Right renal pelvis (tissue), 4 donors: ENCODE data around the gene SCN7A. TPM values are rescaled to one million over a fixed set of nuclear protein-coding genes. Genes with fewer than 3 reads are reported as not detected.
"Not testable (repeated sequence)": the region's sequence is repeated elsewhere in the genome, so short reads cannot be mapped to it uniquely, and the experiment has no call there.

Experiments
- DNase-seq, 4 donors: peaks; one replicate each; pipeline ENCODE4 v3.0.0-alpha.2; 2013; ENCODE audit warnings: low read depth in 4 of 4, low spot score in 3 of 4, missing footprints in 1 of 4
- polyA plus RNA-seq, 4 donors: library from polyadenylated mRNA; unstranded; fragments of 120-200 nt; gene quantifications; one replicate each; pipeline ENCODE4 v1.2.1, GENCODE V29; 2013; ENCODE audit not compliant: insufficient read length in 4 of 4

The SCN7A gene
- polyA plus RNA-seq, 4 donors: 10.7 to 14.5 (median 13.2) TPM

- DNase-seq: not testable (repeated sequence)
These were observed 38.2 kb downstream of the SCN7A start for GRCh38 chr2:166455823-166456222.

GRCh38 chr2:166454006-166454595 is 39.9 kb downstream of the SCN7A start:
- no peak for DNase-seq

GRCh38 chr2:166451468-166451867 is 42.6 kb downstream of the SCN7A start:
- no peak for DNase-seq

GRCh38 chr2:166449439-166449838 is 44.6 kb downstream of the SCN7A start:
- DNase-seq: no peak

- no peak for DNase-seq
These were observed 45.9 kb downstream of the SCN7A start for GRCh38 chr2:166448106-166448505.

GRCh38 chr2:166444306-166444705 is 49.7 kb downstream of the SCN7A start:
- DNase-seq: no peak

- DNase-seq: no peak
These were observed 53.7 kb downstream of the SCN7A start for GRCh38 chr2:166440313-166440712.

GRCh38 chr2:166439078-166439477 is 55.0 kb downstream of the SCN7A start:
- DNase-seq: no peak

- no peak for DNase-seq
These were observed 57.1 kb downstream of the SCN7A start for GRCh38 chr2:166436976-166437375.

GRCh38 chr2:166436189-166436588 is 57.9 kb downstream of the SCN7A start:
- no peak for DNase-seq

- no peak for DNase-seq
These were observed 59.6 kb downstream of the SCN7A start for GRCh38 chr2:166434491-166434890.

GRCh38 chr2:166433457-166433856 is 60.6 kb downstream of the SCN7A start:
- DNase-seq: no peak

GRCh38 chr2:166432331-166432730 is 61.7 kb downstream of the SCN7A start:
- DNase-seq: no peak

GRCh38 chr2:166424841-166425240 is 69.2 kb downstream of the SCN7A start:
- no peak for DNase-seq

- DNase-seq: no peak
These were observed 74.5 kb downstream of the SCN7A start for GRCh38 chr2:166419616-166419934.

- no peak for DNase-seq
These were observed 75.0 kb downstream of the SCN7A start for GRCh38 chr2:166418853-166419615.

GRCh38 chr2:166417669-166418068 is 76.4 kb downstream of the SCN7A start:
- no peak for DNase-seq

- DNase-seq: no peak
These were observed 80.8 kb downstream of the SCN7A start for GRCh38 chr2:166413255-166413654.

- no peak for DNase-seq
These were observed 82.4 kb downstream of the SCN7A start for GRCh38 chr2:166411473-166412230.

GRCh38 chr2:166410828-166411472 is 83.1 kb downstream of the SCN7A start:
- DNase-seq: no peak

- DNase-seq: not testable (repeated sequence)
These were observed 86.3 kb downstream of the SCN7A start for GRCh38 chr2:166407746-166408145.
